Measurements from ENCODE around the gene PALD1. TPM values are rescaled to one million over a fixed set of nuclear protein-coding genes. Genes with fewer than 3 reads are reported as not detected.

Gene PALD1
- total and polyA plus RNA-seq, 9 of the 15 experiments (the other 6 are each of a cell fraction or from before 2014, with no cell fraction given), result 0.03 to 0.29 (median 0.09) TPM; not detected in 2

DNA sequence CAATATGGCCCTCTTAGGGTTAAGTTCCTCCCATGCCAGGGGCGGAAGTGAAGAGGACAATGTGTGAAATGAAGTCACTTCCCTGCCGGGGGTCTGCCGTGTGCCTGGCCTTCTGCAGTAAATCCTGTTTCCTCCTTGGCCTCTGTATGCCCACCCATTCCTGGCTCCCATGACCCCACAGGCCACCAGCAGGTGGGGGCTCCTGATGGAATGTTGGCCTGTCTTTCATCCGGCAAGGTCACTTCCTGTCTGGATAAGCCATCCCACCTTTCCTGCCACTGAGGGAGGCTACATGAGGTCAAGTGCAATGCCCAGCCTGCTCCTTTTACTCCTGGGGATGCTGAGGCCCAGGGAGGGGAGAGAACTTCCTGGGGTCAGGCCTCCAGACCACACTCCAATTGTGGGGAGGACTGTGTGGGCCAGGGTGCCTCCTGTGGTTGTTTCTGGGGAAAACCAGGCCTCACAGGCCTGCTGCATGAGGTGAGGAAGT is 22.3 kb downstream of the PALD1 start:
- Histone ChIP-seq H2AFZ (ENCODE audit: low read depth, low read length) (0 out of 2 replicates have a peak overlapping the region, but pooled peaks have one; percentile 4), H3K27me3 (ENCODE audit: control insufficient read depth in 2 of 2, insufficient read depth in 2 of 2, low read length in 2 of 2) (peaks cover 35 to 75% of the 10 kb centered on the region in 2 experiments), H3K36me3 (ENCODE audit: control insufficient read depth, insufficient read depth, low read length) (no peaks in the 10 kb centered on the region), H3K4me1 (replicated peaks in 1 of 2; ENCODE audit: control insufficient read depth in 2 of 2, insufficient read depth in 2 of 2, low read length in 2 of 2) (peaks cover 0 to 5% of the 10 kb centered on the region in 2 experiments; a peak in 1 of 5 replicates), H3K4me2 (ENCODE audit: insufficient read depth, low read length) (no peak overlapping the region), H3K9ac (ENCODE audit: insufficient read depth in 1 of 2, low read depth in 2 of 2, low read length in 2 of 2) (peak overlapping the region in 1 of 2 experiments; percentile 4; a peak in 1 of 4 replicates), H3K27ac (ENCODE audit: extremely low read depth, low read depth, low read length) (no peak overlapping the region), H3K79me2 (ENCODE audit: control insufficient read depth, insufficient read depth, low read length) (no peaks in the 10 kb centered on the region), H3K9me1 (ENCODE audit: control insufficient read depth, insufficient read depth, low read length) (no peaks in the 10 kb centered on the region), H4K20me1 (replicated peaks; ENCODE audit: control insufficient read depth, insufficient read depth, low read length) (no peaks in the 10 kb centered on the region), H3K9me3 (replicated peaks; ENCODE audit: control insufficient read depth, insufficient read depth, low read depth, low read length) (no peaks in the 10 kb centered on the region), H3K4me3 (no peak overlapping the region)
- ATAC-seq, result no peak; the same call in 1 of the 3 replicates
- BruUV-seq (replicated peaks), result no TSS peak
- CTCF ChIA-PET (ENCODE audit: low intra/inter-chr PET ratio), result no interaction called here
- intact Hi-C loops (cut with micrococcal nuclease) (no loop called here), in situ Hi-C loops (cut with MboI) (no loop called here)
- DNase-seq (ENCODE audit: extremely low read depth in 1 of 4, low spot score in 3 of 4), result no peak
- POLR2A ChIA-PET, result interaction anchor here (0.6 kb wide), 1 partner anchor 17 kb away, joined by 3 read pairs; no protein-coding TSS in a partner anchor
- no peak for TF ChIP-seq TARDBP (IDR thresholded peaks at IDR 0.05)
- TF ChIP-seq SREBF1 (IDR thresholded peaks at IDR 0.05; ENCODE audit: borderline replicate concordance, low read depth, low read length), result no peak
- no peak for TF ChIP-seq ZNF830 (CRISPR knock-in tag; IDR thresholded peaks at IDR 0.05)
- TF ChIP-seq, protein P1, sequence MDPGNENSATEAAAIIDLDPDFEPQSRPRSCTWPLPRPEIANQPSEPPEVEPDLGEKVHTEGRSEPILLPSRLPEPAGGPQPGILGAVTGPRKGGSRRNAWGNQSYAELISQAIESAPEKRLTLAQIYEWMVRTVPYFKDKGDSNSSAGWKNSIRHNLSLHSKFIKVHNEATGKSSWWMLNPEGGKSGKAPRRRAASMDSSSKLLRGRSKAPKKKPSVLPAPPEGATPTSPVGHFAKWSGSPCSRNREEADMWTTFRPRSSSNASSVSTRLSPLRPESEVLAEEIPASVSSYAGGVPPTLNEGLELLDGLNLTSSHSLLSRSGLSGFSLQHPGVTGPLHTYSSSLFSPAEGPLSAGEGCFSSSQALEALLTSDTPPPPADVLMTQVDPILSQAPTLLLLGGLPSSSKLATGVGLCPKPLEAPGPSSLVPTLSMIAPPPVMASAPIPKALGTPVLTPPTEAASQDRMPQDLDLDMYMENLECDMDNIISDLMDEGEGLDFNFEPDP (CRISPR knock-in tag; IDR thresholded peaks at IDR 0.05), result no peak
- 0 out of 2 replicates have a peak, but pooled peaks have one; percentile 14 for TF ChIP-seq GABPA (tag; conservative IDR thresholded peaks at IDR 0.05; ENCODE audit: low read depth)
- no peak for FAIRE-seq
- WGBS (ENCODE audit: insufficient coverage, low coverage, missing lambda C conversion rate), result 35% methylated on average over 4 of the region's 4 CpGs
